MM.1S (cell line): ENCODE data around the gene ZNF184.

Source experiments
- CTCF ChIP-seq: fragments of 300-600 bp; sonication (generic); IDR thresholded peaks from 2 replicates; pipeline ENCODE4 v1.5.1; 2016; ENCODE audit warnings: antibody characterized with exemption, low read length, mixed read lengths
- EZH2 ChIP-seq: fragments of 300-600 bp; sonication (generic); optimal IDR thresholded peaks from 2 replicates; pipeline ENCODE3; 2017; ENCODE audit warnings: low read depth, mild to moderate bottlenecking, antibody characterized with exemption, low read length, mixed read lengths

- no peak for TF ChIP-seq EZH2
- TF ChIP-seq CTCF: no peak
Observed at GRCh38 chr6:27494987-27495385, 22.1 kb upstream of the ZNF184 start.
